Fibroblast of the aortic adventitia (primary cell): Measurements from ENCODE around the gene MTIF2. TPM values are rescaled to one million over a fixed set of nuclear protein-coding genes. Genes with fewer than 3 reads are reported as not detected.
"Not testable (repeated sequence)": the region's sequence is repeated elsewhere in the genome, so short reads cannot be mapped to it uniquely, and the experiment has no call there.

Experiments
- DNase-seq: peaks from one replicate; pipeline ENCODE4 v3.0.0-alpha.2; 2010; ENCODE audit warnings: low read depth
- H3K4me3 ChIP-seq: 2 replicates; pipeline ENCODE4 v1.5.1; 2011; ENCODE audit warnings: low read depth, mild to moderate bottlenecking, control low read depth, low read length, moderate library complexity
- CTCF ChIP-seq: IDR thresholded peaks from 2 replicates; pipeline ENCODE4 v1.5.1; 2011; ENCODE audit warnings: mild to moderate bottlenecking, low read length, control low read depth, inconsistent platforms; ENCODE audit not compliant: insufficient read depth
- small RNA-seq: library from RNA; depleted of rRNA; stranded (forward); fragments of <200 nt; gene quantifications from one replicate; pipeline ENCODE3, GENCODE V24; 2012
- total RNA-seq: library from RNA; depleted of rRNA; stranded (reverse); fragments of >200 nt; gene quantifications from 2 replicates; pipeline ENCODE4 v1.2.3, GENCODE V29; 2012; ENCODE audit warnings: low replicate concordance

The MTIF2 gene
- total RNA-seq, 1 donor, result 37.5 TPM

DNA sequence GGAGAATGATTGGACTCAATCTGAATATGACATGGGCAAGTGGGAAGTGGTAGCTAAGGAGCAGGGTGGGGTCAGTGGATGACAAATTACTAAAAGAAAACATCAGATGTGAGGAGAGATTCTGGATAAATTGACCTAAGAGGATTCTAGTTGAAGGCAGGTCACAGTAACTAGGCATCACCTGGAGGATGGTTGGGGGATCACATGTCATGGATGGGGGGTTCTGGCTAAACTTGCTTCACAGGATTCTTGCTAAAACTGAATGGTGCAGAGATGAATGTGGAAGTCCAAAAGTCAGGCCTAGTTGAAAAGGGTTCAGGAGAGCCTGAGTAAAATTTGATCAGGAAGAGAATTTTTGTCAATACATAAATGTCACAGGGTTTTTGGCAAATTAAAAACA lies 55.2 kb downstream of the MTIF2 start:
- H3K4me3 ChIP-seq, result no peak overlapping the region

GRCh38 chr2:55204950-55205349 lies 64.1 kb downstream of the MTIF2 start:
- no peak for DNase-seq
- TF ChIP-seq CTCF, result no peak
- H3K4me3 ChIP-seq, result no peak overlapping the region

More for the DNA sequence above, 55.2 kb downstream of the MTIF2 start:
- DNase-seq, result no peak
- no peak for TF ChIP-seq CTCF

DNA sequence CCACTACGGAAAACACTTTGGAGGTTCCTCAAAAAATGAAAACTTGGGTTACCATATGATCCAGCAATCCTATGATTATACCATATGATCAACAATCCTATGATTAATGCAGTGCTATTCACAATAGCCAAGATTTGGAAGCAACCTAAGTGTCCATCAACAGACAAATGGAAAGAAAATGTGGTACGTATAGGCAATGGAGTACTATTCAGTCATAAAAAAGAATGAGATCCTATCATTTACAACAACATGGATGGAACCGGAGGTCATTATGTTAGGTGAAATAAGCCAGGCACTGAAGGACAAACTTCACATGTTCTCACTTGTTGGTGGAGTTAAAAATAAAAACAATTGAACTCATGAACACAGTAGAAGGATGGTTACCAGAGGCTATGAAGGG lies 64.5 kb downstream of the MTIF2 start:
- no peak for TF ChIP-seq CTCF
- DNase-seq, result no peak
- no peak overlapping the region for H3K4me3 ChIP-seq

DNA sequence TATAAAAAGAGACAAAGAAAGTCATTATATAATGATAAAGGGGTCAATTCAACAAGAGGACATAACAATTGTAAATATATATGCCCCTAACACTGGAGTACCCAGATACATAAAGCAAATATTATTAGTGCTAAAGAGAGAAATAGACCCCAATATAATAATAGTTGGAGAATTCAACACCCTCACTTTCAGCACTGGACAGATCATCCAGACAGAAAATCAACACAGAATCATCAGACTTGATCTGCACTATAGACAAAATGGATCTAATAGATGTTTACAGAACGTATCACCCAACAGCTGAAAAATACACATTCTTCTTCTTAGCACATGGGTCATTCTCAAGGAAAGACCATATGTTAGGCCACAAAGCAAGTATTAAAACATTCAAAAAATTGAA lies 68.6 kb downstream of the MTIF2 start:
- DNase-seq, result no peak
- no peak for TF ChIP-seq CTCF
- no peak overlapping the region for H3K4me3 ChIP-seq

GRCh38 chr2:55196526-55196925 lies 72.5 kb downstream of the MTIF2 start:
- H3K4me3 ChIP-seq, result no peak overlapping the region
- TF ChIP-seq CTCF, result no peak
- no peak for DNase-seq

GRCh38 chr2:55191888-55192287 lies 77.1 kb downstream of the MTIF2 start:
- DNase-seq, H3K4me3 ChIP-seq: not testable (repeated sequence)

DNA sequence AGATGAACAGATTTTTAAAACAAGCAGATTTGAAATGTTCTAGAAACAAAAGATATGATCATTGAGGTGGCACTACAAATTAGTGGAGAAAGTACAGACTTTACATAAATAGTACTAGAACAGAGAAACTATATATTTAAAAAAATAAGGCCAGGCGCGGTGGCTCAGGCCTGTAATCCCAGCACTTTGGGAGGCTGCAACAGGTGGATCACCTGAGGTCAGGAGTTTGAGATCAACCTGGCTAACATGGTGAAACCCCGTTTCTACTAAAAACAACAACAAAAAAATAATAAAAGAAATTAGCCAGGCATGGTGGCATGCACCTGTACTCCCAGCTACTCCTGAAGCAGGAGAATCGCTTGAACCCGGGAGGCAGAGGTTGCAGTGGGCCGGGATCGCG lies 82.2 kb downstream of the MTIF2 start:
- not testable (repeated sequence) for DNase-seq

More for the DNA sequence above, 82.2 kb downstream of the MTIF2 start:
- not testable (repeated sequence) for H3K4me3 ChIP-seq

Small RNA genes lying within 50 kb of the gene (small RNA-seq; reads per million reads assigned to genes)
- not detected for gene RF00019

Other genes starting within 250 kb of the MTIF2 start
- gene RTN4, start 218.8 kb downstream of the MTIF2 start, total RNA-seq, result 357 and 1,117 TPM in 2 replicates
- 14.3 and 36.5 TPM in 2 replicates for gene CLHC1, start 36.9 kb downstream of the MTIF2 start, total RNA-seq
- 1,779 and 1,984 TPM in 2 replicates for gene RPS27A, start 36.5 kb downstream of the MTIF2 start, total RNA-seq
- 111 and 123 TPM in 2 replicates for gene CCDC88A, start 150.6 kb upstream of the MTIF2 start, total RNA-seq